GM18511 (cell line): ENCODE results near the gene DNAJC1.

Source experiments
- ATAC-seq: cut with Tn5 transposase; IDR thresholded peaks from one replicate; pipeline ENCODE4 v1.9.1; 2021; ENCODE audit warnings: mild to moderate bottlenecking, moderate library complexity; ENCODE audit not compliant: unreplicated experiment

DNAJC1 gene

DNA sequence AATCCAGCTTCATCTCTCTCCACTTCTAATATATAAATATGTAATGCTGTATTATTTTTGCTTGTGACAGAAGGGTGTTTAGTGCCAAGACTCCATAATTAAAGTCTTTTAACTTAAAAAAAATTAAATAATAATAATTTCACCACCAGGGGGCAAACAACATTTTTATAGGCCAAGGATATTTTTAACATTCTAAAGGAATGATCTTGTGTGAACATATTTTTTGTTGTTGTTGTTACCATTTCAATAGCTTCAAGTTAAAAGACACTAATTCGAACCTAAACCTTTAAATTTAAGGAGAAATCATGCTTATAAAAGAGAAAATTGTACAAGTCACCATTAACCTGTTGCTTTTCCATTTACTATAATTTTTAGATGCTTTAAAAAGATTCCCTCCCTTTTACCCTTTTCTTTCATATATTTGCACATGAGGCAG, 7.5 kb upstream of the DNAJC1 start:
- ATAC-seq: no peak

DNA sequence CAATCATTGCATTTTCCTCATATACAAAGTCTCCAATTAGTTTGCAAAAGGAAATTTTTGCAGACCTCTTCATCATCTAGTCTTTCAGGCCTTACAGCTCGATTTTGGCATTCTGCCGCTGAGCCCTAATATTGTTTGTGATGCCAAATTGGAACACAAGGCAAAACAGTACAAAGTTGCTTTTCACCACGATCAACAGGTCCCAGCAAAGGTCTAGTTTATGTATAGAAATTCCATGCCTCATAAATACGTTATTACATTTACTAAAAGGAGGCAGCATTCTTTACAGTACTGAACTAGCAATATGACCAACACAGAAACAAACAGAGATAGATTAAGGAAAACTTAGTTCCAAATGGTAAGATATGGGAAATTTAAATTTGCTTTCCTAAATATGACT, 7.0 kb upstream of the DNAJC1 start:
- no peak for ATAC-seq

DNA sequence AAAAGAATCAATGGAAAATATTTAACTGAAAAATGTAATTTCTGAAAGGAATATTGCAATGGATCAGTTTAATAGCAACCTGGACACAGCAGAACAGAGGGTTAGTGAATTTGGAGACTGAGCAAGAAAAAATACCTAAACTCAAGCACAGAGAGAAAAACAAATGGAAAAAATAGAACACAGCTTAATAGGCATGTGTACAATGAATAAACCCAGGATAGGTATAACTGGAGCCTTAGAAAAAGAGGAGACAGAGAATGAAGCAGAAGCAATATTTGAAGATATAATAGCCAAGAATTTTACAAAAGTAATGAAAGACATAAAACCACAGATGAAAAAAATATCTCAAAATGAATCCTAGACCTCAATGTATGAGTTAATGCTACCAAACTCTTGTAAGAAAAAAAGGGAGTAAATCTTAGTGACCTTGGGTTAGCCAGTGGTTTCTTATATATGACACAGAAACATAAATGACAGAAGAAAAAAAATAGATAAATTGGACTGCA, 2.9 kb upstream of the DNAJC1 start:
- no peak for ATAC-seq

GRCh38 chr10:22005763-22006162, 2.2 kb upstream of the DNAJC1 start:
- ATAC-seq: no peak

DNA sequence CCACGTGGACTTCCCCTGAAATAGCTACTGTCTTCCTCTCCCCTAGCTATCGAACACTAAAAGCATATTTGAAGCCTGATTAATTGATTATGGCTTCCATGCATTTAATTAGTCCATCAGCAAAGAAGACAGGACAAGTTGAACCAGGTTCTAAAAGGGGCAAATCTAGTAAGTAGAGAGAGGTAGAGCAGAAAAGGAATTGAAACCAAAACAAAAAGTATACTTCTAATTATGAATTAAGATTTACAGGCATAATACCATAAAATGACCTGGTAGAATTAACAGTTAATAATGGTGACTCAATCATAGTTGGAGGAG, 393 bp upstream of the DNAJC1 start:
- ATAC-seq: peak; percentile 4

- ATAC-seq: peak; percentile 34
Observed at GRCh38 chr10:22002591-22003176, 846 bp downstream of the DNAJC1 start.

DNA sequence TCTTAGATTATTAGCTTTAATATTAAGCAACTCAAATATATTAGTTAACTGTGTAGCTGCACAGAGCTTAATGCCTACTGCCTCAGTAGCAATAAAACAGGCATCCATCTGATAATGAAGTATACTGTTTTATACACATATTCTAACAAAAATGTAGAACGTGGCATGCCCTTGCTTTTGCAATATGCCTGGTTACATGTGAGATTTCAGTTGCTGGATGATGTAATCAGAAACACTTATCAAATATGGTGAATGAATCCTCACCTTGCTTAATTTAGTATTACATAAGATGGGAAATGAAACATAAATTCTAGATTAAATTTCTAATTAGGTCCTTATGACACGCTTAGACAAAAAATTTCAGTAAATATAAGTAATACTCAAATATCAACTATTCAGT, 8.0 kb downstream of the DNAJC1 start:
- ATAC-seq: no peak

DNA sequence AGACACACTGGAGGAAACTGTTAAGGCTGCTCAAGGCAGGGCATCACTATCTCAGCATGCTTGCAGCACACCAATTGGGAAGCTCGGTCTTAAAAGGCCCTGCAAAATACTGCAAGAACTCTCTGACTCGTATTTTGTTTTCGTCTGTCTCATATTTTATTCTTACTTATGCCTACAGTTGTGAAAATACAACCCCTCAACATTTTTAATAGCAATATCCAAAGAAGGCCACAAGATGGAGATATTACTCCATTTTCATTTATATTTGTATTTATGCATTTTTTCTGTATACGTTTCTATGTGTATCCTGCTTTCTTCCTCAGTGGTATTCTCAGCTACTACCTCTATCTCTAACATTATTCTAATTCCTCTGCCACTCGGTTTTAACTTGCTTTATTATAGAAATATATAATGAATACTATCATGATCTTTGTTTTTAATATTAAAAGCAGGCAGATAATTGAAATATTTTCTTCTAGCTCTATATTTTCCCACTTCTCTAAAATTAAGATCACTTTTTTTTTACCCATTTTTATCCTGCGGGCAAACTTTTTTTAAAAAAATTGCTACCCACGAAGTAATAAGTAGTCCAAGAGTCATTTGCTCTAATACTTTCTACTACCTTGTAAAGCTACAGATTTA, 10.0 kb downstream of the DNAJC1 start:
- ATAC-seq: no peak

DNA sequence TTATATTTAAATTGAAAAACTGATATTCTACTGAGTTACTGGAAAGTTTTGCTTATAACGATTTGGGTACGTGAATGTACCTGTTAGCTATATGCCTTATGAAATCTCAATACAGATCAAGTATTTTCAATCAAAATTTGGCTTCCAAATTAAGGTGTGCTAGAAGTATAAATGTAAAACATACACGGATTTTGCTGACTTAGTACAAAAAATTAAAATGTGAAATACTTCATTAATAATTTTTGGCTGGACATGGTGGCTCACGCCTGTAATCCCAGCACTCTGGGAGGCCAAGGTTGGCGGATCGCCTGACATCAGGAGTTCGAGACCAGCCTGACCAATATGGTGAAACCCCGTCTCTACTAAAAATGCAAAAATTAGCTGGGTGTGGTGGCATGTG, 11.7 kb downstream of the DNAJC1 start:
- no peak for ATAC-seq

DNA sequence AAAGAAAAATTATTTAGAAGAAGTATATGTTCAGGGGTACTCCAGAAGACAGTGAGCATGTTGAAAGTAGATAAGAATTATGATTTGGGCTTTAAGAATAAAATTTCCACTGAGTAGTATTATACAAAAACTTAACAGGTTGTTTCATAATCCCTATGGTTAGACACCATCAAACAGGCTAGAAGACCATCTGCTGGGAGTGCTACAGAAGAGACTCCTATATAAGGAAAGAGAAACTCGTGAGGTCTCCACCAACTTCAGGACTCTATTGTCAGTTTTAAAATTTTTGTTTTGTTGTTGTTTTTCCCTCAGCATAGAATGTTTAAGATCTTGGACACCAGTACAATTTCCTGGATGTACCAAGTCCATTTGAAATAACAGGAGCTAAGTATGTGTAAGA, 13.1 kb downstream of the DNAJC1 start:
- ATAC-seq: no peak

DNA sequence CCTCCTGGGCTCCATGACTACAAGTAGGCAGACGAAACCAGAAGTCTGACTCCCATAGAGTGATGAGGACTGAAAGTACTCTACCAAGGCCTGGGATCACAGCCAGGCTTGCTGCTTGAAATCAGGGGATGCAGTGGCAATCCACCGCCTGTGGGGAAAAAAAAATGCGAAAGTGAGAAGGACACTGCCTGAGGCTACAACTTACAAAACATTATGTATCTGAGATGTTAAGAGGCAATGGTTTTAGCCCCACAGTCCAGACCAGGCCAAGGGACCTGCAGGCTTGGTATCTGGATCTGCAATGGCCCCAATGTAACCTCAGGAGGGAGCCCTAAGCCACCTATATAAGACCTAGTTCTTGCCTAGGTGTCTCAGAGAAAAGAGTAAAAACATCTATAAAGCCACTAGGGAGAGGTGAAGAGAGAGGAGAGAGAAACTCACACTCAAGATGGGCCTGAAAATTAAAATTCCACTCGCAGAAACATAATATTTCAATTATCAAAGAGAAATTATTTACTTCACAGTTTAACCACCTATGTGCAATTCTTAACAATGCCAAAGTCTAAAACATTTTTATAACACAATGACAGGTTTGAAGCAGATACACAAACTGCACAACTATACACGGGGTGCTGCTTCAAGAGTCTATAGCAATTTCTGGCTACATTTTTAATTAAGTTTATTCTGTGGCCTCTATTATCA, 13.9 kb downstream of the DNAJC1 start:
- peak; percentile 91 for ATAC-seq

- ATAC-seq: no peak
Observed at GRCh38 chr10:21985541-21985940, 18.0 kb downstream of the DNAJC1 start.

- ATAC-seq: no peak
Observed at GRCh38 chr10:21981118-21981517, 22.4 kb downstream of the DNAJC1 start.

- ATAC-seq: no peak
Observed at GRCh38 chr10:21980691-21981090, 22.8 kb downstream of the DNAJC1 start.

- ATAC-seq: no peak
Observed at GRCh38 chr10:21978191-21978862, 25.2 kb downstream of the DNAJC1 start.

GRCh38 chr10:21976739-21977138, 26.8 kb downstream of the DNAJC1 start:
- ATAC-seq: no peak

GRCh38 chr10:21976280-21976679, 27.2 kb downstream of the DNAJC1 start:
- no peak for ATAC-seq

GRCh38 chr10:21975378-21975990, 28.0 kb downstream of the DNAJC1 start:
- no peak for ATAC-seq

DNA sequence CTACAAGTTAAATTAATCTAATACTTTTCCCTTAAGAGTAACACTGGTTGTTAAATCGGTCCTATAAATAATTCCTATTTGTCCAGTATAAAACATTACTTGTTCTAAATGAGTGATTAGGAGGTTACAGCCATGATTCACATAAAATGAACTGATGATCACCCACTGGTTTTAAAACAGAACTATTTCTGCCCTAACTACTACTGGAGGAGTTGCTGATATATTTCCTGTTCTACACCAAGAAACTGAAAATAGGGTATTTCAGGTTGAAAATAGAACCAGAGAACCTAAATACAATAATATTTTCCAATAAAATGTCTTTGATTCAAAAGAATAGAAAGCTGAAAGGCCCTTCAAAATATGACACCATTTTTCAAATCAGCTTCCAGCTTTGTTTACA, 30.9 kb downstream of the DNAJC1 start:
- ATAC-seq: peak; percentile 59

- no peak for ATAC-seq
Observed at GRCh38 chr10:21969326-21970287, 33.9 kb downstream of the DNAJC1 start.
